22Rv1 (cell line): ENCODE measurements around the gene THBS4.
"Not testable (repeated sequence)": the region's sequence is repeated elsewhere in the genome, so short reads cannot be mapped to it uniquely, and the experiment has no call there.

ENCODE experiments used
- CTCF ChIP-seq: fragments of 450-650 bp; IDR thresholded peaks from 2 replicates; pipeline ENCODE4 v1.5.1; 2017; ENCODE audit warnings: mild to moderate bottlenecking
- ZFX ChIP-seq: fragments of 450-650 bp; IDR thresholded peaks from 2 replicates; pipeline ENCODE4 v1.6.1; 2017; ENCODE audit warnings: antibody characterized with exemption, borderline replicate concordance

GRCh38 chr5:80111376-80111990 lies 76.3 kb downstream of the THBS4 start:
- not testable (repeated sequence) for TF ChIP-seq CTCF, ZFX
